ENCODE data around the gene DYRK4.

DYRK4 gene

DNA sequence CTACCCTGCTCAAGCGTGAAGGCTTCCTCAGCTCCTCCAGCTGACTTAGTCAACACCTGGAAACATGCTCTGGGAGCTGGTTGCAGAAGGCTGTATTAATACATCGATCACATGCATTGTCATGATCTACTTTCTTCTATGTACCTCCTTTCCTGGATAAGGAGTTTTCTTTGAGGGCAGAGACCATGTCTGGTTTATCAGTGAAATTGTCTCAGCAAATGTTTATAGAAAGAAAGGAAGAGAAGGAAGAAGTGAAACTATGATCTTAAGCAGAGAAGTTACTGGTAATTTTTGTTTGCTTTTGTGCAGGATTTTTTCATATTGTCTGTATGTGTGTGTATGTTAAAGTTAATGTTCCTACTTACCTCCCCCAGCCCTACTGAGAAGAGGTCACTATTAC is 4.5 kb downstream of the DYRK4 start:
- no peak for DNase-seq

DNA sequence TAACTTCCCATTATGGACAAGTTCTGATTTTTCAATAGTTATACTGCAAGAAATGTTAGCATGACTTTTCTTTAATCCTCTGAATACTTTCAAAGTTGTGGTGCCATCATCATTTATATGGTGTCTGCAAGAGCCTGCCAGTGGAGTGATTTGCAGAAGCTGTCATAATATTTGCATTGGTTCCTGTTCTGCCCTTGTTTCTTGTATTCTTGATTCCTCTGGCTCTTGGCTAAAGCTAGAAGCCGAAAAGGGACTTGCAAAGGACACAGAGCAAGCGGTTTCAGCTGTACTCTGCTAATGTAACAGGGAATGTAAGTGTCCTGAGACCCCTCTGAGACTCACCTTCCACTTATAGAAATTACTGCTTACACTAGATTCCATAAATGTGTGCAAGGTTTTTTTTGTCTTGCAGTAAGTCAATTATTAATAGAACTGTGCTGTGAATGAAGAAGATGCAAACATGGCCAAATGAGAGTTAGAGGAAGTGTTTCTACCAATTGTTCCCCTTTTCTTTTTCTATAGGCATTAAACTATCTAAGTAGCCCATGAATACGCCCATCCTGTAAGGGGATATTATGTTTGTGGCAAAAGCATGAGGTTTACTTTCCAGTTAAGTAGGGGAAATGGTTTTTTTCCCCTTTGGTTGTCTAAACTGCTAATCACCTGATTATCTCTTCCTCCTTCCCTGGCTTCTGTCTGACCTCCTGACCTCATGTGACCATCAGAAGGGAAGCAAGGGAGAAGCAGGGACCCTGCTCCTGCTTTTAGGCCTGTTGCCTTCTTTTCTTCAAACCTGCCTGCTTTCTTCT is 5.3 kb downstream of the DYRK4 start:
- DNase-seq = no peak

DNA sequence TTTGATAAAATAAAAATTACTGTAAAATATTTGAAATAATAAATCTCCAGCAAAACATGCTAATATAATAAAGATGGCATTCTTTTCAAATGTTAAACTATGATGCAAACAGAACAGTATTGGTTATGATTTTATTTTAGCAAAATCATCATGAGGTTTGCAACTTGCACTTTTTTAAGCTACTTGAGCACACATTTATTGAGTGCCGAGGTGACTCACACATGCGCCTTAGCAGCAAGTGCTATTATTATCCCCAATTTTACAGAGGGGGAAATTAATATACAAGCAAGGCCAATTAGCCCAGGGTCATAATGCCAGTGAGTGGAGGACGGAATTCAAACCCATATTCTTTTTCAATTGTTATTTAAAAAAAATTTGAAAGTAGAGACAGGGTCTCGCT is 7.3 kb downstream of the DYRK4 start:
- DNase-seq = no peak

DNA sequence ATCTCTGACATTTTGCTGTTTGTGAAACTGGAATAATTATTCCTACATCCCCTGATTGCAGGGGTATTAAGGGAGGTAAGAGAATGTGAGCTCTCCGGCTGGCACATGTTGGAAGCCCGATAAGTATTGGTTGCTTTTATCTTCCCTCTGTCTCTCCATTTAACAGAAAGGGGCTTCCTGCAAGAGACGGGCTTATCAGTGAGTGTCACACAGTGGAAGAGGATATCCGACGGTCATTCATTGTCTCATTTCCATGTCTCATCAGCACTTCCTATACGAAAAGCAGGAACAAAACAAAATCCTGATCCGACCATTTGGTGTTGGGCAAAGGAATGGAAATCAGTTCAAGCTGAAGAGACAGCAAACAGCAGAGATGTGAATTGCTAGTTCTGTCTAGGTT is 10.7 kb downstream of the DYRK4 start:
- DNase-seq = no peak

DNA sequence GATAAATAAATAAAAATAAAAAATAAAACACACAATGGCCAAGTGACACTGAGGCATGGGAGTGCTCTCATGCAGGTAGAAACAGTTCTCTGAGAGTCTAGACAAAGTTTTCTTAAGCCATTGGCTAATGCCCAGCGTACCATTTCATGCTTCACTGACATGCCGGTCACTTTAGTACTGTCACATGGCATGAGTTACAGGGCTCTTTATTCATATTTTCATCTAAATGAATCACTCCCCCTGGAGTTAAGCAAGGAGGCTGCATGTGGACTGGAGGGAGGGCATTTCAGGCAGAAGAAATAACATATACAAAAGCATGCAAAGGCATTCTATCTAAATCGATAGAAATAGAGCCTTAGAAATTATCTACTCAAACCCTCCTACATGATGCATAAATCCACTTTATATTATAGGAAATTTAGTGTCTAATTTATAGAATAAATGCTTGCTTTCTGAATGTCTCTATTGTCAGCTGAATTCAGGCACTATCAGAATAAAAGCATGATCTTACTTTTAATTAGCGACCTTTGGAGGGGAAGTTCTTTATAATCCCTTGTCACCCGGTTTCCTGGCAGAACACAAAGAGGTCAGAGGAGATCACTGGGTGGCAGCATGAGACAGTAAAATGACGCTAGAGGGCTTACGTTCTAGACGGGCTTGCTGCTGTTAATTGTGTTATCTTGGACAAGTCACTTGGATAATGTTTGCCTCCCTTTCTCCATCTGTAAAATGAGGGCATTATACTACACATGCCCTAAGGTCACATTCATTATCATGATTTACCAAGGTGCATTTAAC is 17.5 kb downstream of the DYRK4 start:
- no peak for DNase-seq

DNA sequence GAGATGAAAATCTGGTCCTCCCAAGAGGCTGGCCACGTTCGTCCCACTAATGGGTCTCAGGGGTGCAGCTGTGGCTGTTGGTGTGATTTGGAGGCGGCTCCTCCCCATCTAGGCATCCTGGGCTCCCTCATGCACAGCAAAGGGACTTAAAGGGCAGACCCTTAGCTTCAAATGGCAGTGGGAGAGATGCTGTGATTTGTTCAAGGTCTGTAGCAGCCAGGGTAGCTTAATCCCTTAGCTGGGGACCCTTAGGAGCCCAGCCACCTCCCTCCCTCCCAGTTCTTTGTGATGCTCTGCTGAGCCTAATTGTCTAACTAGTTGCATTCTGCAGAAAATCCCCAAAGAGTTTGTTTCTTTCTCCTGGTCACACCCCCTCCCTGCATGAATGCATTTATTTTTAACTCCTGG is 18.3 kb downstream of the DYRK4 start:
- DNase-seq = no peak

DNA sequence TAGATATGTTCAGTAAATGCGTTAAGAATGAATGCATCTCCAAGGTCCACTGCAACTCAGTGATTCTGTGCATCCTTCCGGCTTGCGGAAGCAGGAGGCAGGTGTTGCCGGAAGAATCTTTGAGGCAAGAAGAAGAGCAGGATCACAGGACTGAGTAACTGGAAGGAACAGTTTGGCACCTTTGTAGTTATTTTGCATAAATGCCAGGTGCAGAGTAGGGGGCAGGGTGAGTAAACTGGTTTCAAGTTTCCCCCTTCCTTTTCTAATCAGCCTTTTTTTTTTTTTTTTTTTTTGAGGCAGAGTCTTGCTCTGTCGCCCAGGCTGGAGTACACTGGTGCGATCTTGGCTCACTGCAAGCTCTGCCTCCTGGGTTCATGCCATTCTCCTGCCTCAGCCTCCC is 22.3 kb downstream of the DYRK4 start:
- DNase-seq = no peak

DNA sequence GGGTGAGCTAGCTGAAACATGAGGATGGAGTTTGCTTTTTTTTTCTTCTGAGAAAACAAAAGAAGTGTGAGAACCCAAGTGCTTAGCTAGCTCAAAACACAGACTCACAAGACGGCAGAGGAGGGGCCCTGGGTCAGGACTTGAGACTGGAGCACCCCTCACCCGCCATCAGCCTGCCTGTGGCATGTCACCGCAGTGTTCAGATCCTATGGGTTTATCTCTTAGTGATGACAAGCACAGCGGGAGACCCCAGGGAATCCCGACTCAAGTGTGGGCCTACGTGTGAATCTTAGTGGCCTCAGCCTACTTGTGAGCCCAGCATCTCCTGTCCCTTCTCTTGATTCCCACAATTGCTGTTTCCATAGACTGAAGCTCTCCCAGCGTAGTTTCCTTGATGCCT is 22.9 kb downstream of the DYRK4 start:
- no peak for DNase-seq

DNA sequence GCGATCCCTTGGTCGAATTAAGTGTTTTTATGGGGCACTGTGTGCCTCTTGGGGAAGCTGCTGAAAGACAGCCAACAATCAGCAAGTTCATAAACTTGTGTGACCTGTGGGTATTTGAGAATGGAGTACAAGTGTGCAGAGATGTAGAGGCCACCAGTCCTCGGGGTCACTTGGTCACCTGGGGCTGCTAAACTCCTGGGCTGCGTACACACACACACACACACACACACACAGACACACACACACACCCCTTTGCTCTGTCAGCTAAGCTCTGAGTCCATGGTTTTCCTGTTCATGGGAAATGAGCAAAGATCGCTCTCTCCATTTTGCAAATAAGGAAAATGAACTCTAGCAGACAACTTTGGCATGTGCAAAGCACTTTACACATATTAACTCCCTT is 24.5 kb downstream of the DYRK4 start:
- no peak for DNase-seq

DNA sequence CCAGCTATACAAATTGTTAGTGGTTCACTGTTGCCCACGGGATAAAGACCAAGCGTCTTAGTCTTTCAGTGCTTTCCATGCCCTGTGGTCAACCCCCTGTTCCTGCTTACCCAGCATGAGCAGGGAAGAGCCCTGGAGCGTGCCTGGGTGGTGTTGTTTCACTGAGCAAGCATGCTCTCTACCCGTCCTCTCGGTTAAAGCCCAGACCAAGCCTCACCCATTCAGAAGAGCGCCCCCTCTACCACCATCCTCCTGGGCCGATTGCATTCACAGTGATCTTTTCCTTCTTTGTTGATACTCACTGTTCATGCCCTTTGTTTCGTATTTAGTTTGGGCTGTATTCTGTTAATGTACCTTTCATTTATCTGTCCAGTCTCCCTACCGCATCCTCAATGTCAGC is 25.1 kb downstream of the DYRK4 start:
- no peak for DNase-seq

DNA sequence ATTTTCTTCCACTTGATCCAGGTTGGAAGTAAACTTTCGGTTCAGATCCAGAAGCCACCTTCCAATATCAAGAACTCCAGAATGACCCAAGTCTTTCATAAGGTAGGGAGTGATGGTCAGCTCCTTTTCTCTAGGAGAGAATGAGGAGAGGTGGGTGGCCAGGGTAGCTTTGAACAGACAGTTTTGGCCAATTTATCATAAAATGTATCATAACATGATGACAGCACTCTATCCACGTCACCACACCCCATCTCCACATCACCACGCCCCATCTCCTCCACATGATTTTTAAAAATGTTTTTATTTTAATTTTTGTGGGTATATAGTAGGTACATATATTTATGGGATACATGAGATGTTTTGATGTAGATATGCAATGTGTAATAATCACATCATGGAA is 26.9 kb downstream of the DYRK4 start:
- DNase-seq = no peak

DNA sequence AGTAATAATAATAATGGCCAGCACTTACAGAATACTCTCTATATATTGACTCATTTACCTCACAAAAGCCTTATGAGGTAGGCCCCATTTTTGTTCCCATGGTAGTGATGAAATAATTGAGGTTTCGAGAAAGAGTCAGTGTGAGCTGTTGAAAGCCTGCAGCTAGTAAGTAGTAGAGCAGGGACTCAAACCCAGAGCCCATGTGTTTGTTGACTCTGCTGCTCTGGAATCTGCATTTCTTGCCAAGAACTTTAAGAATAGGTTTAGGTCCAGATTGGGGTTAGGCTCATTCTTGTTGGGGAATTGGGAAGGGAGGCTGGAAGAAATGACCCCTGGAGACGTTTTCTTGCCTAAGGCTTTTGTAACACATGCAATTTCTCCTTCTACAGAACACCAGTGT is 27.9 kb downstream of the DYRK4 start:
- no peak for DNase-seq

DNA sequence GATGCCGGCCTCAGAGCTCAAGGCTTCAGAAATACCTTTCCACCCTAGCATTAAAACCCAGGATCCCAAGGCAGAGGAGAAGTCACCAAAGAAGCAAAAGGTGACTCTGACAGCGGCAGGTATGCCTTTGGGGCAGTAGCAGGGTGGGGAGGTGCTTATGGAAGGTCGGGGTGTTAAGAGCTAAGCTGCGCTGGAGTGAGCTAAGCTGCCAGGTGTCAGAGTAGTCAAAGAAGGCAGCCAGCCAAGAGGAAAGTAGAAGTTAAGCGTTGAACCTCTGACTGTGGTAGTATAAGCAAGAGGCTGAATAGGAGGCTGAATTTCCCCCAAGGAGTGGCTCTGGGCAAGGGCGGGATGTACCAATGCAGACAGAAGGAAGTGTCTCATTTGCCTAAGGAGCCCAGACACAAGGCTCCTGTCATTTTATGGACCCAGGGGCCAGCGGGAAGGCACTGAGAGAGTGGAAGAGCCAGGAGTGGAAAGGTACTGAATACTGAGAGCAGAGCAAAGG is 29.2 kb downstream of the DYRK4 start:
- DNase-seq = no peak

DNA sequence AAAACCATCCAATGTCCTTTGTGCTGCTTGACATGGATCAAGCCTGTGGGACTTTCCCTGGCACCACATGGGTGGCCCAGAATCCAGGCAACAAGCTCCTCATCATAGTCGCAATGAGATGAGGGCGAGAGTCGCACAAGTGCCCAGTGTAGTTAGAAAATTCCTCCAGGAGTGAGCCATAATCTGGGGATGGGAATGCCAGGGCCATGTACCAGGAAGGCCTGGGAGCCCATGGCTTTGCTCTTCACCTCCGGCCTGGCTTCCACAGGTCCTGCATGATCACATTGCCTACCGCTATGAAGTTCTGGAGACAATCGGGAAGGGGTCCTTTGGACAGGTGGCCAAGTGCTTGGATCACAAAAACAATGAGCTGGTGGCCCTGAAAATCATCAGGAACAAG is 33.9 kb downstream of the DYRK4 start:
- DNase-seq = no peak

DNA sequence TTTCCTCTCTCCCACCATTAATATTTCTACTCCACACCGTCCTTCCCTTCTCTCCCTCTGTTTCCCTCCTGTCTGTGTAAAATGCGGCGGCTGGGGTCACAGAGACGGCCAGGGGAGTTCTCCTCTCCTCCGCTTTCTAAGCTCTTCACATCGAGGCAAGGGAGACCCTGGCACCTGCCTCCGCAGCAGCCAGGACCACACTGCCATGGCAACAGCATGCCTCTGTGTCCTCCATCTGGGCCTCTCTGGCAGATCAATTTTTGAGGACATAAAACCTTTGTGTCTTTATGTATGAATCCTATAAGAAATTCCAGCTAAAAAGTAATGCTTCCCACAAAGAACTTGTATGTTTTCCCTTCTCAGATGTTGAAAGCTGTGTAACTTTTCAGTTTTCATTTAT is 41.4 kb downstream of the DYRK4 start:
- no peak for DNase-seq

DNA sequence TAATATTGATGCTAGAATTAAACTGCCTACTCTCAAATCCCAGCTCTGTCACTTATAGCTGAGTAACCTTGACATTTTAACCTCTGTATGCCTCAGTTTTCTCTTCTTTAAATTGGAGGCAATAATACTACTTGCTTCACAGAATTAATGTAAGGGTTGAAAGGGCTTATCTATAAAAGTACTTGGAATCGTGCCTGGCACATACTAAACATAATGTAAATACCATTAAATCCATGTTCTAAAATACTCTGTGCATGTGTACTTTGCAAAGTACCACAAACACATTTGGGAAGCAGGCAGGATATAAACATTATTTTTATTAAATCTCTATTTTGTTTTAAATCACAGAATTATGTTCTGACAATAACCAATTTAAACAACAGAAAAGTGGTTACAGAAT is 41.9 kb downstream of the DYRK4 start:
- no peak for DNase-seq

DNA sequence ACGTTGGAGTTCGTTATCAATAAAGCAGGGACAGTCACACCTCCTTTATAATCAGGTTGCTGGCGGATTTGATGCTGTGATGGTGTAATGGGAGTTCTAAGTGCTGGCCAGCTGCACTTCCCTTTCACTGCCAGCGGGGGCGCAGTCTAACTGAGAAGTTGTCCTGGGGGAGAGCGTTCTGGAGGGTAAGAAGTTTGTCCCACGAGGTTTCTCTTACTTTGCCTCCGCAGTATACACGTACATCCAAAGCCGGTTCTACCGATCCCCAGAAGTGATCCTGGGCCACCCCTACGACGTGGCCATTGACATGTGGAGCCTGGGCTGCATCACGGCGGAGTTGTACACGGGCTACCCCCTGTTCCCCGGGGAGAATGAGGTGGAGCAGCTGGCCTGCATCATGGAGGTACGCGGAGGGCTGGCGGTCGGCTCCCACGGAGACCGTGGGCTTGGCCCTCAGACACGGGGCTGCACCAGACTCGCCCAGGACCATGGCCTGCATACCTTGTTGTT is 42.7 kb downstream of the DYRK4 start:
- DNase-seq = peak; percentile 87

DNA sequence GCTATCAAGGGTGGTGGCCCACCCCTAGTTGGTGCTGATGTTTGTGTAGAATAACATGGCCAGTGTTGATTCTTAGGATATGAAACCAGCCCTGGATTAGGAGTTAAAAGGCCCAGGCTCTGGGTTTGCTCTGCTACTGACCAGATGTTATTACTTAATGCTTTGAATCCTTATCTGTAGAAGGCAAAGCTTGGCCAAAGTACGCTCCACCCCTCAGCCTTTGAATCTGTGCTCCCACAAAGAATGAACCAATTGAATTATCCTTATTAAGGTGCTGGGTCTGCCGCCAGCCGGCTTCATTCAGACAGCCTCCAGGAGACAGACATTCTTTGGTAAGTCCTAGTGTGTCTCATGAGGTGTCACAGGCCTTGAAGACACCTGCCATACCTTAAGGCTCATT is 45.0 kb downstream of the DYRK4 start:
- DNase-seq = no peak

DNA sequence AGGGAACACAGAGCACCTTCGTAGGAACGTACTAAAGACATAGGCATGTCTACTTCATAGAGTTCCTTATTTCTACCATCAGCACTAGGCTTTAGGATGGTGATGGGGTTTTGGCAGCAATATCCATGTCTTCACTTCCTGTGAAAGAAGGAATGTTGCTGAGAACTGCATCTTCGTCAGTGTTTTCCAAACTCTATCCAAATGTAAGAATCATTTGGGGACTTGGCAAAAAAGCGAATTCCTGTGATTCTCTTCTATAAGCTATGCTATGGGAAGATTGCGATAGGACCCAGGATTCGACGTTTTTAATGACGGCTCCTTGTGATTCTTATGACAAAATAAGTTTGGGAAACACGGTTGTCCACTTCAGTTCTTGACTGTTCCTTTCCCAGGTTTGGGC is 47.1 kb downstream of the DYRK4 start:
- DNase-seq = no peak

DNA sequence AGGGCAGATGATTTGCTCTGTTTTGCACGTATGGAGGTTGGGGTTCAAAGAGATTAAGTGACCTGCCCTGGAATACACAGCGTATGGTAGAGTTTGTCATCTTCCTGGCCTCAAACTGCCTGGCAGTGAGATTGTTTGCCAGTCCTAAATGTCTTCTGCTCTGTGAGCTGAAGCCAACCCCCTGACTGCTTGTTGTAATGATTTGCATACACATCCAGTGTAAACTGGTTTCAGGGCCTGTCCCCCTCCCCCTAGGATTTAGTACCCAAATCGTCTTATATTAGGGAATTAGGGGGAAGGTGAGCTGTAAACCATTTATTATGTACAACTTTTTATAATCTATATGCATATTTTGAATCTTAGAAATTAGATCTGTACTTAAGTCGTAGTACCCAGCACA is 48.5 kb downstream of the DYRK4 start:
- no peak for DNase-seq

DNA sequence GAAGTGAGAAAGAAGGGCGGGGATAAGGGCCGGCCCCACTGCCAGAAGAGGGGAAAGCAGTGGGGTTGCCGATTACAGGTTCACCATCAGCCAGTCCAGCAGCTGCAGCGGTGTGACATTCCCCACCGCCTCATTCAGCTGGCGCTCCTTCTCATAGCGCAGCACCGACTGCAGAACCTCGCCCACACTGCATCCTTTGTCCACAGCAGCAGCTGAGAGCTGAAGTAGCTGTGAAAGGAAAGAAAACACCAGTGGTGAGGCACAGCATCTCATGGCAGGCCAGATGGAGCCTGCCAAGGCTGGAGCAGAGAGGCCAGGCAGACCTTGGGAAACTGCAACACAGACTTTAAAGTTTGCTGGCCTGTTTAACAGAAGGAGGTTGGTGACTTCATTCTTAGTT is 53.7 kb downstream of the DYRK4 start:
- DNase-seq = no peak

DNA sequence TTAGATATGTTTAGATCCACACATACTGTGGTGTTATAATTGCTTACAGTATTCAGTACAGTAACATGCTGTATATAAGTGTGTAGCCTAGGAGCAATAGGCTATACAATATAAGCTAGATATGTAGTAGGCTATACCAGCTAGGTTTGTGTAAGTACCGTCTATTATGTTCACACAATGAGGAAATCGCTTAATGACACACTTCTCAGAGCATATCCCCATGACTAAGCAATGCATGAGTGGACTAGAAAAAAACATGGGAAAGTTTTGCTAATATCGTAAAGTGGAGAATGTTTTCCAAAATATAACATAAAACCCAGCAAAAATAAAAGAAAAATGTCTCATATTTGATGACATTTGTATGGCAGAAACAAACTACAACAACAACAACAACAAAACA is 59.5 kb downstream of the DYRK4 start:
- DNase-seq = no peak

DNA sequence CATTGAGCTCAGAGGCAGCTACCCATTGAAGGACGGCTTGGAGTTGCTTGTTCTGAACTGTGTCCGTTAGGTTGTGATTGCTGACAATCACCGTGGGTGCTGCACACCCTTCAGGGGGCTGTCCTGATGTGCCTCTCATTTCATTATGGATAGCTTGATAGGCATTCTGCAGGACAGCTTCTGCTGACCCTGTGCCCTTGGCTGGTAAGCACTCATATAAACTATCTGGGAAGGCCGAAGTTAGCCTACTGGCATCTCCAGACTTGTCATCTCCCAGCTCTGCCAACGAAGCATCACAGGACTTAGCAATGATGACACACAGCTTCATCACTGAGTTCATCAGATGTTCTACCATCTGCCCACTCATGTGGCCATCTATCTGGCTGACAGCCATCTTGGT is 64.5 kb downstream of the DYRK4 start:
- DNase-seq = no peak

DNA sequence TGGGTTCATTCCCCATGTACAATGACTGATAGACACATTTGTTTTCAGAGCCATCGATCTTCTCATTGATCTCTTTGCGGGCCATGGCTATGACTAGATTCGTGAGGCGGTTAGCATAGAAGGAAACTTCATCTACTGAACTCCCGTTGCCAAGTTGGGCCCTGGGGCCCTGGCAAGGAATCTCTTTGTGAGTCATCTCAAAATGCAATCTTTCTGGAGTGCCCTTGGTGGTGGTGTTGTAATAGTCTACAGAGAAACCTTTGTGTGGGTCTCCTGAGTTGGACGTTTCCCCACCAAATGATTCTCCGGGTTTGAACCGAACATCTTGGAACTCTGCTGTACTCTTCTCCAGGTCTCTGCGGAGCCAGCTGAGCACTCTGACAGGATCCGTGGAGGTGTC is 66.4 kb downstream of the DYRK4 start:
- DNase-seq = no peak
